Skeletal muscle tissue (tissue), 4 donors: ENCODE results near the gene KCNQ2. TPM values are rescaled to one million over a fixed set of nuclear protein-coding genes. Genes with fewer than 3 reads are reported as not detected.
"Not testable (repeated sequence)": the region's sequence is repeated elsewhere in the genome, so short reads cannot be mapped to it uniquely, and the experiment has no call there.

Experiments
- H3K27ac ChIP-seq: one replicate; pipeline ENCODE4 v1.7.0; 2013; ENCODE audit warnings: mild to moderate bottlenecking, low read depth, low read length, inconsistent platforms
- H3K27me3 ChIP-seq, 3 donors: one replicate each; pipeline ENCODE4 v1.7.0; 2013; ENCODE audit warnings: low read length in 3 of 3; ENCODE audit not compliant: control insufficient read depth in 3 of 3, insufficient read depth in 3 of 3
- H3K36me3 ChIP-seq, 3 donors: one replicate each; pipeline ENCODE4 v1.7.0; 2013; ENCODE audit warnings: low read length in 3 of 3; ENCODE audit not compliant: control insufficient read depth in 3 of 3, insufficient read depth in 3 of 3
- H3K4me1 ChIP-seq, 3 donors: one replicate each; pipeline ENCODE4 v1.7.0; 2013; ENCODE audit warnings: low read length in 3 of 3, mild to moderate bottlenecking in 3 of 3; ENCODE audit not compliant: control insufficient read depth in 3 of 3, insufficient read depth in 3 of 3
- H3K4me3 ChIP-seq, 3 donors: one replicate each; pipeline ENCODE4 v1.7.0; 2013; ENCODE audit warnings: low read length in 3 of 3
- H3K9ac ChIP-seq, 3 donors: one replicate each; pipeline ENCODE4 v1.7.0; 2013; ENCODE audit warnings: low read length in 3 of 3, mild to moderate bottlenecking in 3 of 3, moderate library complexity in 2 of 3, low read depth in 1 of 3
- H3K9me3 ChIP-seq, 3 donors: one replicate each; pipeline ENCODE4 v1.7.0; 2013; ENCODE audit warnings: low read length in 3 of 3; ENCODE audit not compliant: control insufficient read depth in 3 of 3
- total RNA-seq: library from RNA; depleted of rRNA; stranded (reverse); fragments of >200 nt; gene quantifications from one replicate; pipeline ENCODE4 v1.2.3, GENCODE V29; 2014
- donor health status: Osteomylitis.

Gene KCNQ2
- total RNA-seq, 1 donor from 2014 or later: 1.6 TPM

- H3K27me3 ChIP-seq, H3K9ac ChIP-seq, H3K27ac ChIP-seq, H3K4me3 ChIP-seq, H3K36me3 ChIP-seq, H3K9me3 ChIP-seq: not testable (repeated sequence)
- H3K4me1 ChIP-seq: peaks cover 4 to 22% (median 7%) of the 10 kb centered on the region in 3 donors
These were observed 42.1 kb upstream of the KCNQ2 start for GRCh38 chr20:63514520-63514919.

- no peak overlapping the region for H3K27ac ChIP-seq
- peaks cover 4 to 14% (median 9%) of the 10 kb centered on the region in 3 donors for H3K4me1 ChIP-seq
- no peak overlapping the region for H3K9ac ChIP-seq
- no peaks in the 10 kb centered on the region for H3K27me3 ChIP-seq
- H3K9me3 ChIP-seq: no peaks in the 10 kb centered on the region
- H3K36me3 ChIP-seq: peaks cover 0 to under 1% (median 0%) of the 10 kb centered on the region in 3 donors
- H3K4me3 ChIP-seq: no peak overlapping the region
These were observed 40.8 kb upstream of the KCNQ2 start for GRCh38 chr20:63513207-63513606.

- peak overlapping the region; percentile 85 for H3K27ac ChIP-seq
- H3K4me3 ChIP-seq: peak overlapping the region in 1 of 3 donors; percentile 24
- H3K4me1 ChIP-seq: peaks cover 4 to 14% (median 9%) of the 10 kb centered on the region in 3 donors
- peak overlapping the region in 2 of 3 donors; percentile 39 to 55 for H3K9ac ChIP-seq
- peaks cover 0 to 8% (median 7%) of the 10 kb centered on the region in 3 donors for H3K9me3 ChIP-seq
- H3K36me3 ChIP-seq: no peaks in the 10 kb centered on the region
- H3K27me3 ChIP-seq: no peaks in the 10 kb centered on the region
These were observed 36.7 kb upstream of the KCNQ2 start for GRCh38 chr20:63509088-63509564.

- Histone ChIP-seq H3K27me3 (no peaks in the 10 kb centered on the region), H3K9me3 (peaks cover 0 to 8% (median 7%) of the 10 kb centered on the region in 3 donors), H3K9ac (no peak overlapping the region), H3K4me3 (no peak overlapping the region), H3K27ac (peak overlapping the region; percentile 85), H3K4me1 (peaks cover 4 to 14% (median 11%) of the 10 kb centered on the region in 3 donors), H3K36me3 (no peaks in the 10 kb centered on the region)
These were observed 35.8 kb upstream of the KCNQ2 start for GRCh38 chr20:63508072-63508768.

GRCh38 chr20:63507083-63507743 is 34.8 kb upstream of the KCNQ2 start:
- no peaks in the 10 kb centered on the region for H3K27me3 ChIP-seq
- no peak overlapping the region for H3K27ac ChIP-seq
- peaks cover 8 to 21% (median 19%) of the 10 kb centered on the region in 3 donors for H3K4me1 ChIP-seq
- H3K36me3 ChIP-seq: no peaks in the 10 kb centered on the region
- H3K9me3 ChIP-seq: peaks cover 0 to 8% (median 7%) of the 10 kb centered on the region in 3 donors
- H3K4me3 ChIP-seq: no peak overlapping the region
- no peak overlapping the region for H3K9ac ChIP-seq

GRCh38 chr20:63505723-63506122 is 33.3 kb upstream of the KCNQ2 start:
- Histone ChIP-seq H3K36me3 (no peaks in the 10 kb centered on the region), H3K27ac (no peak overlapping the region), H3K9ac (no peak overlapping the region), H3K4me3 (no peak overlapping the region), H3K27me3 (peaks cover 0 to 2% (median 0%) of the 10 kb centered on the region in 3 donors), H3K4me1 (peaks cover 15 to 31% (median 31%) of the 10 kb centered on the region in 3 donors), H3K9me3 (peaks cover 0 to 8% (median 7%) of the 10 kb centered on the region in 3 donors)

GRCh38 chr20:63505281-63505680 is 32.8 kb upstream of the KCNQ2 start:
- Histone ChIP-seq H3K27me3 (peaks cover 0 to 2% (median 0%) of the 10 kb centered on the region in 3 donors), H3K9me3 (peaks cover 0 to 8% (median 7%) of the 10 kb centered on the region in 3 donors), H3K36me3 (no peaks in the 10 kb centered on the region), H3K4me3 (no peak overlapping the region), H3K4me1 (peaks cover 18 to 33% (median 33%) of the 10 kb centered on the region in 3 donors), H3K27ac (no peak overlapping the region), H3K9ac (no peak overlapping the region)

- H3K4me3 ChIP-seq: no peak overlapping the region
- H3K36me3 ChIP-seq: no peaks in the 10 kb centered on the region
- no peak overlapping the region for H3K9ac ChIP-seq
- H3K4me1 ChIP-seq: peaks cover 23 to 37% (median 33%) of the 10 kb centered on the region in 3 donors
- H3K9me3 ChIP-seq: peaks cover 0 to 8% (median 7%) of the 10 kb centered on the region in 3 donors
- H3K27me3 ChIP-seq: peaks cover 0 to 3% (median 2%) of the 10 kb centered on the region in 3 donors
- H3K27ac ChIP-seq: no peak overlapping the region
These were observed 32.2 kb upstream of the KCNQ2 start for GRCh38 chr20:63504642-63505041.

GRCh38 chr20:63503524-63503923 is 31.1 kb upstream of the KCNQ2 start:
- peaks cover 0 to 4% (median 2%) of the 10 kb centered on the region in 3 donors for H3K27me3 ChIP-seq
- H3K4me1 ChIP-seq: peaks cover 21 to 35% (median 31%) of the 10 kb centered on the region in 3 donors
- no peak overlapping the region for H3K9ac ChIP-seq
- H3K36me3 ChIP-seq: no peaks in the 10 kb centered on the region
- H3K27ac ChIP-seq: peak overlapping the region; percentile 49
- peaks cover 0 to 8% (median 7%) of the 10 kb centered on the region in 3 donors for H3K9me3 ChIP-seq
- H3K4me3 ChIP-seq: no peak overlapping the region
